H1 (cell line): ENCODE data around the gene LRRC41. TPM values are rescaled to one million over a fixed set of nuclear protein-coding genes. Genes with fewer than 3 reads are reported as not detected.

Experiments used
- CTCF ChIA-PET: fragments of 300-600 bp; sonication (Branson Sonifier 250); formaldehyde crosslinking; loops from one replicate; lab custom pipeline; 2021; ENCODE audit not compliant: partially characterized antibody; lab: Charles Lee
- POLR2A ChIA-PET: fragments of 300-600 bp; sonication (Branson Sonifier 250); formaldehyde crosslinking; loops from one replicate; lab custom pipeline; 2021; ENCODE audit warnings: inconsistent platforms; ENCODE audit not compliant: partially characterized antibody; lab: Charles Lee
- DNase-seq, 2 experiments: peaks; one replicate each; pipeline versions ENCODE4 v3.0.0 to v3.0.0-alpha.2; 2010 to 2022; ENCODE audit warnings: low spot score in 2 of 2, low read depth in 1 of 2, mixed read lengths in 1 of 2
- FAIRE-seq: peaks from 2 replicates; lab custom pipeline; 2011; peaks lifted over from hg19 to GRCh38; lab: Jason Lieb, UNC
- H2AFZ ChIP-seq: 2 replicates; pipeline ENCODE4 v1.8.1; 2012; ENCODE audit warnings: low read length, inconsistent platforms
- H2AK5ac ChIP-seq: 2 replicates; pipeline ENCODE4 v1.6.1; 2013; ENCODE audit warnings: low read depth, low read length
- H2BK120ac ChIP-seq: replicated peaks from 2 replicates; pipeline ENCODE3; 2013; ENCODE audit warnings: low read depth, low read length, inconsistent platforms
- H2BK12ac ChIP-seq: 2 replicates; pipeline ENCODE4 v1.6.1; 2013; ENCODE audit warnings: low read depth, low read length
- H2BK15ac ChIP-seq: 2 replicates; pipeline ENCODE4 v1.6.1; 2013; ENCODE audit warnings: low read length
- H2BK20ac ChIP-seq: 2 replicates; pipeline ENCODE4 v1.6.1; 2013; ENCODE audit warnings: low read length
- H2BK5ac ChIP-seq: 2 replicates; pipeline ENCODE4 v1.6.1; 2013; ENCODE audit warnings: low read depth, low read length
- H3K14ac ChIP-seq: 2 replicates; pipeline ENCODE4 v1.6.1; 2013; ENCODE audit warnings: inconsistent platforms; ENCODE audit not compliant: insufficient read length
- H3K18ac ChIP-seq: 2 replicates; pipeline ENCODE4 v1.6.1; 2013; ENCODE audit warnings: low read length; ENCODE audit errors: extremely low read depth
- H3K23ac ChIP-seq: 2 replicates; pipeline ENCODE4 v1.6.1; 2013; ENCODE audit warnings: inconsistent platforms; ENCODE audit not compliant: insufficient read length
- H3K23me2 ChIP-seq: 2 replicates; pipeline ENCODE4 v1.6.1; 2013; ENCODE audit warnings: low read depth, low read length
- H3K27ac ChIP-seq: 2 replicates; pipeline ENCODE4 v1.6.1; 2011; ENCODE audit warnings: low read depth, low read length, inconsistent platforms
- H3K27me3 ChIP-seq, 4 experiments: replicated peaks in 1 of 4; 1 replicate in 1 of 4; 2 replicates in 3 of 4; pipeline versions ENCODE4 v1.6.1 to v1.8.1; 2011 to 2013; ENCODE audit warnings: low read length in 3 of 4, mild to moderate bottlenecking in 3 of 4, inconsistent platforms in 2 of 4, mixed read lengths in 2 of 4, moderate library complexity in 1 of 4; ENCODE audit not compliant: control insufficient read depth in 3 of 4, insufficient read depth in 3 of 4; ENCODE audit errors: extremely low read depth in 1 of 4
- H3K36me3 ChIP-seq, 4 experiments: 2 replicates each; pipeline versions ENCODE4 v1.6.1 to v1.8.1; 2011 to 2013; ENCODE audit warnings: mild to moderate bottlenecking in 4 of 4, low read length in 3 of 4, moderate library complexity in 2 of 4, control low read depth in 1 of 4, inconsistent platforms in 1 of 4; ENCODE audit not compliant: insufficient read depth in 4 of 4, control insufficient read depth in 2 of 4
- H3K4ac ChIP-seq: replicated peaks from 2 replicates; pipeline ENCODE3; 2013; ENCODE audit warnings: low read length, low read depth, mixed read lengths, inconsistent platforms; ENCODE audit not compliant: insufficient read length
- H3K4me1 ChIP-seq, 4 experiments: replicated peaks in 1 of 4; 1 replicate in 1 of 4; 2 replicates in 3 of 4; pipeline versions ENCODE4 v1.6.1 to v1.8.1; 2011 to 2013; ENCODE audit warnings: low read length in 3 of 4, inconsistent platforms in 2 of 4, mixed read lengths in 1 of 4; ENCODE audit not compliant: insufficient read depth in 4 of 4, control insufficient read depth in 3 of 4
- H3K4me2 ChIP-seq, 2 experiments: 2 replicates each; pipeline versions ENCODE4 v1.6.1 to v1.8.1; 2011 to 2013; ENCODE audit warnings: low read depth in 2 of 2, low read length in 2 of 2, control low read depth in 1 of 2, inconsistent platforms in 1 of 2, mild to moderate bottlenecking in 1 of 2; ENCODE audit not compliant: insufficient read depth in 1 of 2
- H3K4me3 ChIP-seq, 4 experiments: fragments of 200-600, 300-600 bp in 1 of 4; sonication (generic), shearing (Covaris generic), sonication (Bioruptor Twin) in 1 of 4; 2 replicates each; pipeline versions ENCODE4 v1.5.1 to v1.8.1; 2011 to 2016; ENCODE audit warnings: low read length in 4 of 4, low read depth in 3 of 4, control low read depth in 2 of 4, inconsistent platforms in 2 of 4, mild to moderate bottlenecking in 2 of 4, mixed read lengths in 1 of 4, moderate library complexity in 1 of 4; ENCODE audit not compliant: insufficient read depth in 2 of 4; ENCODE audit errors: extremely low read depth in 1 of 4
- H3K56ac ChIP-seq: replicated peaks from 2 replicates; pipeline ENCODE3; 2013; ENCODE audit warnings: low read depth, mild to moderate bottlenecking, mixed read lengths, low read length, inconsistent platforms; ENCODE audit not compliant: insufficient read length
- H3K79me1 ChIP-seq: 2 replicates; pipeline ENCODE4 v1.6.1; 2013; ENCODE audit warnings: low read depth, low read length, control low read depth
- H3K79me2 ChIP-seq, 2 experiments: 2 replicates each; pipeline versions ENCODE4 v1.6.1 to v1.8.1; 2012 to 2013; ENCODE audit warnings: low read length in 2 of 2, mild to moderate bottlenecking in 2 of 2, inconsistent platforms in 1 of 2; ENCODE audit not compliant: insufficient read depth in 2 of 2, control insufficient read depth in 1 of 2
- H3K9ac ChIP-seq, 4 experiments: replicated peaks in 1 of 4; 1 replicate in 1 of 4; 2 replicates in 3 of 4; pipeline versions ENCODE4 v1.6.1 to v1.8.1; 2011 to 2013; ENCODE audit warnings: low read depth in 3 of 4, low read length in 3 of 4, control low read depth in 2 of 4, mild to moderate bottlenecking in 2 of 4, moderate library complexity in 2 of 4, inconsistent platforms in 1 of 4; ENCODE audit errors: extremely low read depth in 1 of 4
- H3K9me3 ChIP-seq, 2 experiments: 2 replicates each; pipeline versions ENCODE4 v1.6.1 to v1.8.1; 2012 to 2013; ENCODE audit warnings: mild to moderate bottlenecking in 2 of 2, moderate library complexity in 2 of 2, control low read depth in 1 of 2, inconsistent platforms in 1 of 2, low read depth in 1 of 2, low read length in 1 of 2, mixed read lengths in 1 of 2; ENCODE audit not compliant: insufficient read depth in 2 of 2
- H4K20me1 ChIP-seq, 2 experiments: replicated peaks in 1 of 2; 2 replicates each; pipeline versions ENCODE3 to v1.8.1; 2011 to 2013; ENCODE audit warnings: inconsistent platforms in 2 of 2, low read length in 2 of 2, mild to moderate bottlenecking in 1 of 2; ENCODE audit not compliant: insufficient read depth in 2 of 2, control insufficient read depth in 1 of 2
- H4K5ac ChIP-seq: 2 replicates; pipeline ENCODE4 v1.6.1; 2013; ENCODE audit warnings: low read length, low read depth, mixed read lengths, inconsistent platforms; ENCODE audit not compliant: insufficient read length
- H4K8ac ChIP-seq: 2 replicates; pipeline ENCODE4 v1.8.0; 2013; ENCODE audit warnings: mild to moderate bottlenecking, moderate library complexity, low read length, inconsistent platforms; ENCODE audit not compliant: insufficient read depth; ENCODE audit errors: extremely low read depth
- H4K91ac ChIP-seq: replicated peaks from 2 replicates; pipeline ENCODE3; 2013; ENCODE audit warnings: low read length, mixed read lengths, inconsistent platforms; ENCODE audit not compliant: insufficient read length
- CTCF ChIP-seq, 3 experiments: IDR thresholded peaks; 1 replicate in 2 of 3; 2 replicates in 1 of 3; pipeline versions ENCODE4 v1.5.1 to v1.6.1; 2011; ENCODE audit warnings: low read length in 3 of 3, mild to moderate bottlenecking in 3 of 3, inconsistent platforms in 2 of 3, low read depth in 1 of 3, moderate library complexity in 1 of 3; ENCODE audit not compliant: insufficient read depth in 1 of 3; ENCODE audit errors: control extremely low read depth in 1 of 3
- EZH2 ChIP-seq: fragments of 200-600 bp; sonication (generic); IDR thresholded peaks from 2 replicates; pipeline ENCODE4 v1.7.1; 2012; ENCODE audit warnings: low read depth, mild to moderate bottlenecking, moderate library complexity, low read length, inconsistent platforms; ENCODE audit not compliant: severe bottlenecking
- GABPA ChIP-seq: IDR thresholded peaks from 2 replicates; pipeline ENCODE4 v1.6.1; 2011; ENCODE audit warnings: mild to moderate bottlenecking, low read length, moderate library complexity, borderline replicate concordance; ENCODE audit not compliant: insufficient read depth
- JUND ChIP-seq: IDR thresholded peaks from 2 replicates; pipeline ENCODE4 v1.6.1; 2011; ENCODE audit warnings: mild to moderate bottlenecking, improper control_type of control experiment, low read length
- KDM4A ChIP-seq: IDR thresholded peaks from one replicate; pipeline ENCODE4 v1.7.1; 2012; ENCODE audit warnings: low read depth, mild to moderate bottlenecking, moderate library complexity, low read length, inconsistent platforms; ENCODE audit not compliant: severe bottlenecking
- NRF1 ChIP-seq: IDR thresholded peaks from 2 replicates; pipeline ENCODE4 v1.6.1; 2011; ENCODE audit warnings: mild to moderate bottlenecking, low read depth, low read length, improper control_type of control experiment
- POLR2A ChIP-seq, 2 experiments: IDR thresholded peaks; 1 replicate in 1 of 2; 2 replicates in 1 of 2; pipeline ENCODE4 v1.6.1; 2011; ENCODE audit warnings: low read depth in 2 of 2, low read length in 2 of 2, mild to moderate bottlenecking in 2 of 2; ENCODE audit errors: control extremely low read depth in 1 of 2
- RAD21 ChIP-seq, 2 experiments: IDR thresholded peaks in 1 of 2; conservative IDR thresholded peaks in 1 of 2; 2 replicates each; pipeline ENCODE4 v1.6.1; 2011; ENCODE audit warnings: low read depth in 2 of 2, low read length in 2 of 2, improper control_type of control experiment in 1 of 2, inconsistent platforms in 1 of 2, mild to moderate bottlenecking in 1 of 2, moderate library complexity in 1 of 2
- WGBS, 2 experiments: shearing (Covaris generic) in 1 of 2; methylation state at CpG; one replicate each; pipeline versions ENCODE4 v1.1.6 to v1.1.7; 2013 to 2015; ENCODE audit warnings: low lambda C conversion rate in 2 of 2, mixed read lengths in 2 of 2, inconsistent platforms in 1 of 2, low coverage in 1 of 2, missing lambda C conversion rate in 1 of 2; ENCODE audit not compliant: insufficient replicate concordance in 2 of 2, insufficient coverage in 1 of 2, insufficient read length in 1 of 2; ENCODE audit errors: extremely low coverage in 1 of 2, missing lambda C conversion rate in 1 of 2; 5-methylcytosine and 5-hydroxymethylcytosine counted together
- polyA plus RNA-seq, 7 experiments: library from polyadenylated mRNA; depleted of rRNA in 3 of 7; stranded (reverse) in 5 of 7; unstranded in 2 of 7; fragments of >200 nt in 5 of 7; fragments of 200-250 nt in 2 of 7; gene quantifications; 1 replicate in 5 of 7; 2 replicates in 1 of 7; 4 replicates in 1 of 7; pipeline versions ENCODE4 v1.2.1 to v1.2.3, GENCODE V29; 2011 to 2013; ENCODE audit warnings: missing spikeins in 2 of 7, mixed read lengths in 2 of 7
- total RNA-seq: library from RNA; stranded (reverse); fragmentation: NEBNext Ultra II Directional; extraction: Animal tissue kit (Norgen Biotek cat#: 25700); gene quantifications from 2 replicates; pipeline ENCODE4 v1.2.1, GENCODE V29; 2021
- TF ChIP-seq, protein P1 (sequence below): IDR thresholded peaks from 2 replicates; pipeline ENCODE4 v1.6.1; 2011; ENCODE audit warnings: low read depth, mild to moderate bottlenecking, low read length; ENCODE audit not compliant: insufficient read depth

LRRC41 gene
- total and polyA plus RNA-seq, 2 of the 8 experiments (the other 6 are each of a cell fraction or from before 2014, with no cell fraction given): 36.8 to 51.2 TPM

- no peak overlapping the region for H3K14ac ChIP-seq
- no peaks in the 10 kb centered on the region; a peak in 1 of 7 replicates for H3K4me1 ChIP-seq
- CTCF ChIA-PET: interaction anchor here (0.8 to 1.2 kb wide), 3 partner anchors 26 to 154 kb away, joined by 3 to 4 read pairs (median 3); no protein-coding TSS in a partner anchor
- H3K27me3 ChIP-seq: no peaks in the 10 kb centered on the region
- H3K9me3 ChIP-seq: no peaks in the 10 kb centered on the region
- no peak overlapping the region for H3K9ac ChIP-seq
- no peak overlapping the region for H2BK15ac ChIP-seq
- H2BK20ac ChIP-seq: no peak overlapping the region
- DNase-seq (no peak), FAIRE-seq (no peak)
- POLR2A ChIA-PET: interaction anchor here (0.6 to 33.1 kb wide), 8 partner anchors 0 to 1604 kb away, joined by 3 to 689 read pairs (median 4); partner anchors contain the start of genes LRRC41 and UQCRH
- H4K5ac ChIP-seq: no peak overlapping the region
- no peak overlapping the region for H3K4me3 ChIP-seq
- 82% methylated on average over 1 of the region's 1 CpG; no CpG with 5 or more reads in 1 of the 2 experiments for WGBS, 2 experiments
- no peak overlapping the region for H3K27ac ChIP-seq
- no peaks in the 10 kb centered on the region for H4K20me1 ChIP-seq
- no peak overlapping the region for H2AK5ac ChIP-seq
- no peaks in the 10 kb centered on the region for H3K79me1 ChIP-seq
- H4K8ac ChIP-seq: no peak overlapping the region
- no peak overlapping the region for H4K91ac ChIP-seq
- H3K23me2 ChIP-seq: no peaks in the 10 kb centered on the region
- no peak overlapping the region for H3K4me2 ChIP-seq
- no peak overlapping the region for H2BK12ac ChIP-seq
- no peak overlapping the region for H3K4ac ChIP-seq
- no peak overlapping the region for H2BK120ac ChIP-seq
- no peak overlapping the region for H3K18ac ChIP-seq
- peaks cover 5 to 18% (median 8%) of the 10 kb centered on the region in 4 experiments; a peak in 7 of 8 replicates for H3K36me3 ChIP-seq
- H3K23ac ChIP-seq: no peak overlapping the region
- H2BK5ac ChIP-seq: no peak overlapping the region
- no peak overlapping the region for H2AFZ ChIP-seq
- no peaks in the 10 kb centered on the region for H3K79me2 ChIP-seq
- no peak overlapping the region for H3K56ac ChIP-seq
- TF ChIP-seq NRF1 (no peak), JUND (no peak), GABPA (no peak), RAD21 (IDR thresholded peaks at IDR 0.05 in 1 of 2, conservative IDR thresholded peaks at IDR 0.05 in 1 of 2; ENCODE audit: low read depth in 2 of 2, low read length in 2 of 2) (no peak), EZH2 (no peak), POLR2A (IDR thresholded peaks at IDR 0.05; ENCODE audit: control extremely low read depth in 1 of 2, low read depth in 2 of 2, low read length in 2 of 2) (no peak; a peak in 1 of 3 replicates), CTCF (IDR thresholded peaks at IDR 0.05; ENCODE audit: control extremely low read depth in 1 of 3, insufficient read depth in 1 of 3, low read depth in 1 of 3, low read length in 3 of 3) (no peak), KDM4A (no peak)
- TF ChIP-seq, protein P1, sequence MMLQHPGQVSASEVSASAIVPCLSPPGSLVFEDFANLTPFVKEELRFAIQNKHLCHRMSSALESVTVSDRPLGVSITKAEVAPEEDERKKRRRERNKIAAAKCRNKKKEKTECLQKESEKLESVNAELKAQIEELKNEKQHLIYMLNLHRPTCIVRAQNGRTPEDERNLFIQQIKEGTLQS: no peak
These were observed 14.8 kb downstream of the LRRC41 start for GRCh38 chr1:46288485-46289133.
